ENCODE results near the gene NME9.

The NME9 gene

DNA sequence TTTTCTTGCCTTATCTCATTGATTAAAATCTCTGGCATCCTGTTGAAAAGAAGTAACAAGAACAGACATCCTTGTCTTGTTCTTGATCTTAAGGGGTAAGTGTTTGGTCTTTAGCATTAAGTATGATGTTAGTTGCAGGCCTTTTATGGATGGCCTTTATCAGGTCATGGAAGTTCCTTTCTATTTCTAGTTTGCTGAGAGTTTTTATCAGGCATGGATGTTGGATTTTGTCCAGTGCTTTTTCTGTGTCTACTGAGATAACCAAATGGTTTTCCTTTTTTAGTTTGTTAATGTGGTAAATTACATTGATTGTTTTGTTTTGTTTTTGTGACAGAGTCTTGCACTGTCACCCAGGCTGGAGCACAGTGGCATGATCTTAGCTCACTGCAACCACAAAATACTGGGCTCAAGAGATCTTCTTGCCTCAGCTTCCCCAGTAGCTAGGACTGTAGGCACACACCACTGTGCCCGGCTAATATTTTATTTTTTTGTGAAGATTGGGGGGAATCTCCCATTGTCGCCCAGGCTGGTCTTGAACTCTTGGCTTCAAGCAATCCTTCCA is 45.0 kb upstream of the NME9 start:
- TF ChIP-seq CTCF (conservative IDR thresholded peaks at IDR 0.05; ENCODE audit: low read length) = no peak
- H3K4me3 ChIP-seq (ENCODE audit: low read length) = no peak overlapping the region
- DNase-seq (ENCODE audit: low read depth) = no peak

GRCh38 chr3:138373736-138374094 is 44.1 kb upstream of the NME9 start:
- H3K4me3 ChIP-seq (ENCODE audit: low read length) = no peak overlapping the region
- TF ChIP-seq CTCF (conservative IDR thresholded peaks at IDR 0.05; ENCODE audit: low read length) = no peak
- DNase-seq (ENCODE audit: low read depth) = no peak

DNA sequence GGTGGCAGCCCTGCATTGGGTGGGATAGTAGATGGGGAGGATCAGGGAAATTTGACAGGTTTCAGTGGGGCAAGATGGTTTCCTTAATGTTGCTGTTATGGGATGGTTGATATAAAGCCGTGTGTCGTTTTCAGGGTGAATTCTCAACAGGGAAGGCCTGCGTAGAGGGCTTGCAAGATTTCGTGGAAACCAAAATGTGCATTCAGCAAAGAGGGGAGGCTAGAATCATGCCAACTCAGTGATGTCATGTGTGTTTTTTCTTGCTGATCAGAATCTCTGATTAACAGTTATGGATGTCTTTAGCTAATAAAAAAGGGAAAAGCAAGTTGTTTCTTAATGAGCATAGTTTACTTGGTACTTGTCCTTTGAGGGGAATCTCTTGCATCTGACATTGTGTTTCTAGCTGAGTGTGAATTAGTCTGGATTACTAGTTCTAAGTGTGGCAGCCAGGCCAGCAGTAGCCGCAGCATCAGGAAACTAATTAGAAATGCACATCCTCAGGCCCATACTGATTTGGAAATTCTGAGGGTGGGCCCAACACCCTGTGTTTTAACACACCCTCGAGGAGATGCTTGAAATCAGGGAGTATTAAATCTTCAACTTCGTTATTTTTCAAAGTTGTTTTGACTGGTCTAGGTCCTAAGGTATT is 43.6 kb upstream of the NME9 start:
- no peak for DNase-seq (ENCODE audit: low read depth)
- no peak for TF ChIP-seq CTCF (conservative IDR thresholded peaks at IDR 0.05; ENCODE audit: low read length)
- H3K4me3 ChIP-seq (ENCODE audit: low read length) = no peak overlapping the region

GRCh38 chr3:138371070-138371965 is 41.7 kb upstream of the NME9 start:
- no peak for TF ChIP-seq CTCF (conservative IDR thresholded peaks at IDR 0.05; ENCODE audit: low read length)
- no peak overlapping the region for H3K4me3 ChIP-seq (ENCODE audit: low read length)
- DNase-seq (ENCODE audit: low read depth) = no peak

GRCh38 chr3:138370321-138370720 is 40.7 kb upstream of the NME9 start:
- no peak for TF ChIP-seq CTCF (conservative IDR thresholded peaks at IDR 0.05; ENCODE audit: low read length)
- DNase-seq (ENCODE audit: low read depth) = no peak
- H3K4me3 ChIP-seq (ENCODE audit: low read length) = no peak overlapping the region

DNA sequence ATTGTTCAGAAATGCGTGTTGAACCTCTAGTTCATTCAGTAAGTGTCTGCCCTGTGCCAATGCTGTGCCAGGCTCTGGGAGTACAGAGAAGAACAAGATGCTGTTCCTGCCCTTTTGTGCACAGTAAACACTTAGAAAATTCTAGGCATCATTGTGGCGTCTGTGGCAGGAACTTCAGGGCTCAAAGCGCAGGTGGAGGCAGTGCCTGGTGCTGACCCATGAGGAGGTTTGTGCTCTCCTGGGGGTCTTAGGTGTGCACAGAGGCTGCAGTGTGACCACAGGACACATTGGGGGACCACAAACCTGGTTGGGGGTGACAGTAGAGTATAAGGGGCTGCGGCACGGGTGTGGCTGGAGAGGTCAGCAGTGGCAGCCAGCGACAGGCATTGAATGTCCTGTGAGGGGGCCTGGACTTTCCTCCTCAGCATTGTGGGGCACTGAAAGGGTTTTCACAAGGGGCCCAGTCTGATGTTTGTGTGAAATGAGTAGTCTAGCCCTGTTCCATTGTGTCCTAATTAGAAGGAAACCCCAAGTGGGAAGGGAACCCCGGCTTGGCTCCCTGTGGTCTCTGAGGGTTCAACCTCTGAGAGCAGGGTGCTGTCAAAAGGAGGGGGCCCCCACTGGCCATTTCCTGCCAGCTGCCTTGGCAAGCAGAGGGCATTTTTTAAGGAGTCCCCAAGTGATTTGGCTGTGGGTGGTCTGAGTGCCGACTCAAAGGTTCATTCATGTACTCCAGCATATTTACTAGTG is 39.7 kb upstream of the NME9 start:
- TF ChIP-seq CTCF (conservative IDR thresholded peaks at IDR 0.05; ENCODE audit: low read length) = no peak
- DNase-seq (ENCODE audit: low read depth) = no peak
- H3K4me3 ChIP-seq (ENCODE audit: low read length) = no peak overlapping the region
